HG02970 (cell line): Measurements from ENCODE around the gene VAMP4.
A peak's percentile ranks its signal among the peaks of the same experiment; 100 is the strongest.

ENCODE experiments used
- ATAC-seq: cut with Tn5 transposase; IDR thresholded peaks from one replicate; pipeline ENCODE4 v1.9.1; 2021; ENCODE audit warnings: mild to moderate bottlenecking, moderate library complexity, moderate number of reproducible peaks; ENCODE audit not compliant: unreplicated experiment, low FRiP score

The VAMP4 gene, protein sequence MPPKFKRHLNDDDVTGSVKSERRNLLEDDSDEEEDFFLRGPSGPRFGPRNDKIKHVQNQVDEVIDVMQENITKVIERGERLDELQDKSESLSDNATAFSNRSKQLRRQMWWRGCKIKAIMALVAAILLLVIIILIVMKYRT

GRCh38 chr1:171741872-171742576 is at the start of gene VAMP4:
VAMP4 (minus strand) TSS chr1:171742065; CDS start chr1:171738414, 3,651 bp downstream.
- ATAC-seq: peak; percentile 89

- no peak for ATAC-seq
These were observed 48.5 kb upstream of the VAMP4 start for GRCh38 chr1:171790318-171790717.

DNA sequence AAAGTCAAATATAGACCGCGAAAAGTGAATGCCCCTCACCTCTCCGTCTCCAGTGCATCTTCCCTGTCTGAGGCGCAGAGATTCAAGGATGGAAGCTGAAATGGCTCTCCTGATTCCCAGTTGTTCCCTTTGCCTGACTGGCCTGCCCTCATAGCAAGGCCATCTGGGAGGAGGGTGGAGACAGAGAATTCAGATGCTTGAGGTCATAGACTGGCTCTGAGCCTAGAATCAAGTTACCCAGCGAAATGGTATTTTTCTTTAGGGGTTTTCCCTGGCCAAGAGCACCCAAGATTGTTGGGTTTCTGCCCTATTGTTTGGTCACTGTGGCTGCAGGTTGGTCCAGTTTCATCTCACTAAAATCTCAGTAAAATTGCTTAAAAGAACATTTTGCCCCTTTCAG is 46.8 kb upstream of the VAMP4 start:
- ATAC-seq: no peak

DNA sequence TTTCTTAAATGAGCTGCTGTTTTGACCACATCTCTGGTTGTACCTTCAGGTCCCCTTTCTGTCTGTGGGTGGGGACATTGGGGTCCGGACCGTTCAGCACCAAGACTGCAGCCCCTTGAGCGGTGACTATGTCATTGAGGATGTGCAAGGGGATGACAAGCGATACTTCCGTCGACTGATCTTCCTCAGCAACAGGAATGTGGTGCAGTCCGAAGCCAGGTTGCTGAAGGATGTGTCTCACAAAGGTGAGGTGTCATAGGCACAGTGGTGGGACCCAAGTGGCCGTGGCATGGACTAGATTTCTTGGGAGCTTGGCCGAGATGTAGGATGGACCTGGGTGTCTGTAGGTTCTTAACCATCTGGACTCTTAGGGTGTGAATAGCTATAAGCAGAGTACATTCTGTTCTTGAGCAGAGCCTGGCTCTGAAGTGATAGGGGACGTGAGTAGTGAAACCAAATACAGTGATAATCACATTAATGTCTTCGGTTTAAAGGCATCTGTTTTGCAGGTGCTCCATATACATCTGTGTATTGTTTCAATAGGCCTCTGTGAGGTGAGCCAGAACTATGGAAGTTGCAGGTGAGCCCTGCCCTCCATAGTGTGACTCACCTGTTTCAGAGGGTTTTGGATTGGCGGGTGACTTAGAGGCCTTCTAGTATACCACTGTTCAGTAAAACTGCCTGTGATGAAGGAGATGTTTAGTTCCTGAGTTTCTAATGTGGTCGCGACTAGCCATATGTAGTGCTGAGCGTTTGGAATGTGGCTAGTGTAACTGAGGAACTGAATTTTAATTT is 46.0 kb upstream of the VAMP4 start:
- ATAC-seq: no peak

GRCh38 chr1:171786534-171786933 is 44.7 kb upstream of the VAMP4 start:
- ATAC-seq: no peak

DNA sequence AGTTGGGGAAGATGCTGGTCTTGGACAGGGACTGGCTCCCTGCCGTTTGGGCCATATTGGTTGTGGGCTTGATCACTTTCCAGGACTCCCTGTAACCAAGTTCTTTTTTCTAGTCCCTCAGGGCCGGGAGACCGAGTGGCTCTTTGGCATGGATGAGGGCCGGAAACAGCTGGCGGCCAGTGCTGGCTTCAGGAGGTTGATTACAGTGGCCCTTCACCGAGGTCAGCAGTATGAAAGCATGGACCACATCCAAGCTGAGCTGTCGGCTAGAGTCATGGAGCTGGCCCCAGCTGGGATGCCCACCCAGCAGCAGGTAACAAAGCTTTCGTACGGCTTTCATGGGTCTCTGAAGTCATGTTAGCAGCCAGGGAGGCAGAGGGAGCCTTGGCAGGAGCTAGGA is 43.9 kb upstream of the VAMP4 start:
- no peak for ATAC-seq

GRCh38 chr1:171784784-171785183 is 42.9 kb upstream of the VAMP4 start:
- ATAC-seq: no peak

GRCh38 chr1:171783816-171784530 is 42.1 kb upstream of the VAMP4 start:
- no peak for ATAC-seq

- ATAC-seq: peak; percentile 100
These were observed 39.5 kb upstream of the VAMP4 start, which contains the start of gene METTL13 for GRCh38 chr1:171781176-171781875. METTL13 (plus strand) TSS chr1:171781660; CDS start chr1:171781968, 308 bp downstream.

- no peak for ATAC-seq
These were observed 38.8 kb upstream of the VAMP4 start for GRCh38 chr1:171780583-171781175.

DNA sequence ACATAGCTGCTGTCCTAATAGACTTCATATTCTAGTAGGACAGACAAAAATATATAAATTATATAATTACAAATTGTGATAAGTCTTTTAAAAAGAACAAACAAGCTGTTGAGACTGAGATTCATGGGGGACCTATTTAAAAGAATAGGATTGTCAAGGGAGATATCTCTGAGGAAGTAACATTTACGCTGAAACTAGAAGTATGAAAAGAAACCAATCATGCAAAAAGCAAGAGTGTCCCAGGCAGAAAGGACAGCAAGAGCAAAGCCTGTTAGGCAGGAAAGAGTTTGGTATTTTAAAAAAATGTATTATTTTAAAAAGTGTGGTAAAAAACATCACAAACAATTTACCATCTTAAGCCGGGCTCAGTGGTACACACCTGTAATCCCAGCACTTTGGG is 30.4 kb upstream of the VAMP4 start:
- no peak for ATAC-seq

GRCh38 chr1:171769754-171770153 is 27.9 kb upstream of the VAMP4 start:
- no peak for ATAC-seq

GRCh38 chr1:171769171-171769570 is 27.3 kb upstream of the VAMP4 start:
- no peak for ATAC-seq

- no peak for ATAC-seq
These were observed 21.9 kb upstream of the VAMP4 start for GRCh38 chr1:171763764-171764163.

DNA sequence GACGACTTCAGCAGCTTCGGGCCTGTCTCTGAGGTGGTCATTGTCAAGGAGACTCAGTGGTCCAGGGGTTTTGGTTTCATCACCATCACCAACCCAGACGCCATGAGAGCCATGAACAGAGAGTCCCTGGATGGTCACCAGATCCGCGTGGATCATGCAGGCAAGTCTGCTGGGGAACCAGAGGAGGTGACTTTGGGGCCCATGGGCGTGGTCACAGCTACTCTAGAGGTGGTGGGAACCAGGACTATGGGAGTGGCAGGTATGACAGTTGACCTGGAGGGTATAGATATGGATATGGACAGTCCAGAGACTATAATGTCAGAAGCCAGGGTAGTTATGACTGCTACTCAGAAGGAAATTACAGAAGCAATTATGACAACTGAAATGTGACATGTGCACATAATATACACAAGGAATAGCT is 20.3 kb upstream of the VAMP4 start:
- ATAC-seq: no peak

- no peak for ATAC-seq
These were observed 16.1 kb upstream of the VAMP4 start for GRCh38 chr1:171758011-171758410.

- no peak for ATAC-seq
These were observed 15.0 kb upstream of the VAMP4 start for GRCh38 chr1:171756856-171757255.

DNA sequence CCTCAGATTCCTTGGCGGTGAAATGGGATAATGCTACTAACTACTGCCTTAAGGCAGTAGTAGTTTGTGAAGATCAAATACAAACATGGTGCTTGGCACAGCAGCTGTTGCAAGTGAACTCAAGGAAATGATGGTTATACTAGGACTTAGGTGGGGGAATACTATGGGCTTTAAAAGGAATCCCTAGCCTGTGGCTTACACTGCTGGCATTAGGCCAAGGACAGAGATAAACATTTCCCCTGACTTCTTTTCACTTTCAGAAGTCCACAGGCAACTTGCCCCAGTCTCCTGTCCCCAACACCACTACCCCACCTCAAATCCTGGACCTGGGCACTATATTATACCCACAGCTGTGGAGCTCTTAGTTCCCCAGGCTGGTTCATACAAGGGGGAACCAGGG is 13.1 kb upstream of the VAMP4 start:
- ATAC-seq: no peak

- ATAC-seq: no peak
These were observed 12.5 kb upstream of the VAMP4 start for GRCh38 chr1:171754353-171754705.
